ENCODE data around the gene MYCN.
"Not testable (repeated sequence)": the region's sequence is repeated elsewhere in the genome, so short reads cannot be mapped to it uniquely, and the experiment has no call there.

MYCN gene

GRCh38 chr2:15950088-15950952, 10.0 kb downstream of the MYCN start:
- H3K79me2 ChIP-seq (ENCODE audit: insufficient read depth, low read length), result no peaks in the 10 kb centered on the region
- no peak overlapping the region for H3K9ac ChIP-seq (ENCODE audit: low read length)
- H3K9me3 ChIP-seq (ENCODE audit: insufficient read depth, low read length), result no peaks in the 10 kb centered on the region
- no peak for TF ChIP-seq CTCF (IDR thresholded peaks at IDR 0.05; ENCODE audit: insufficient read depth, low read length, poor library complexity, severe bottlenecking)
- TF ChIP-seq EZH2phosphoT487 (conservative IDR thresholded peaks at IDR 0.05; ENCODE audit: low read length), result no peak
- no peak overlapping the region for H3K4me3 ChIP-seq (ENCODE audit: insufficient read depth, low read length, poor library complexity, severe bottlenecking)
- no peak overlapping the region for H3K27ac ChIP-seq (ENCODE audit: low read depth, low read length)
- H2AFZ ChIP-seq (ENCODE audit: low read depth, low read length, severe bottlenecking), result no peak overlapping the region
- H3K9me2 ChIP-seq (replicated peaks; ENCODE audit: insufficient read depth, low read length), result no peaks in the 10 kb centered on the region
- H3K36me3 ChIP-seq (ENCODE audit: low read length), result no peaks in the 10 kb centered on the region
- H4K20me1 ChIP-seq (ENCODE audit: low read depth, low read length), result no peaks in the 10 kb centered on the region
- H3F3A ChIP-seq (ENCODE audit: insufficient read depth), result no peaks in the 10 kb centered on the region
- H3K4me2 ChIP-seq (ENCODE audit: low read depth, low read length, poor library complexity, severe bottlenecking), result no peak overlapping the region
- H3K27me3 ChIP-seq (ENCODE audit: low read length), result no peaks in the 10 kb centered on the region

- not testable (repeated sequence) for H3K9me3 ChIP-seq (ENCODE audit: insufficient read depth, low read length); H4K20me1 ChIP-seq (ENCODE audit: low read depth, low read length); H3K27ac ChIP-seq (ENCODE audit: low read depth, low read length); H3F3A ChIP-seq (ENCODE audit: insufficient read depth); H3K36me3 ChIP-seq (ENCODE audit: low read length); H2AFZ ChIP-seq (ENCODE audit: low read depth, low read length, severe bottlenecking); H3K9ac ChIP-seq (ENCODE audit: low read length); H3K79me2 ChIP-seq (ENCODE audit: insufficient read depth, low read length); H3K4me2 ChIP-seq (ENCODE audit: low read depth, low read length, poor library complexity, severe bottlenecking); H3K4me3 ChIP-seq (ENCODE audit: insufficient read depth, low read length, poor library complexity, severe bottlenecking); H3K27me3 ChIP-seq (ENCODE audit: low read length); H3K9me2 ChIP-seq (replicated peaks; ENCODE audit: insufficient read depth, low read length)
Measured at GRCh38 chr2:15951936-15952335, 11.6 kb downstream of the MYCN start.

- H3K4me2 ChIP-seq (ENCODE audit: low read depth, low read length, poor library complexity, severe bottlenecking), result no peak overlapping the region
- H3K9me2 ChIP-seq (replicated peaks; ENCODE audit: insufficient read depth, low read length), result no peaks in the 10 kb centered on the region
- H3K27ac ChIP-seq (ENCODE audit: low read depth, low read length), result no peak overlapping the region
- no peaks in the 10 kb centered on the region for H3K9me3 ChIP-seq (ENCODE audit: insufficient read depth, low read length)
- no peak overlapping the region for H3K4me3 ChIP-seq (ENCODE audit: insufficient read depth, low read length, poor library complexity, severe bottlenecking)
- no peak overlapping the region for H2AFZ ChIP-seq (ENCODE audit: low read depth, low read length, severe bottlenecking)
- no peaks in the 10 kb centered on the region for H3F3A ChIP-seq (ENCODE audit: insufficient read depth)
- no peak overlapping the region for H3K9ac ChIP-seq (ENCODE audit: low read length)
- no peaks in the 10 kb centered on the region for H4K20me1 ChIP-seq (ENCODE audit: low read depth, low read length)
- H3K79me2 ChIP-seq (ENCODE audit: insufficient read depth, low read length), result no peaks in the 10 kb centered on the region
- H3K27me3 ChIP-seq (ENCODE audit: low read length), result no peaks in the 10 kb centered on the region
- H3K36me3 ChIP-seq (ENCODE audit: low read length), result no peaks in the 10 kb centered on the region
- TF ChIP-seq EZH2phosphoT487 (conservative IDR thresholded peaks at IDR 0.05; ENCODE audit: low read length), result no peak
- TF ChIP-seq CTCF (IDR thresholded peaks at IDR 0.05; ENCODE audit: insufficient read depth, low read length, poor library complexity, severe bottlenecking), result no peak
Measured at GRCh38 chr2:15952451-15953146, 12.2 kb downstream of the MYCN start.

- Histone ChIP-seq H3F3A (ENCODE audit: insufficient read depth) (no peaks in the 10 kb centered on the region), H3K9me3 (ENCODE audit: insufficient read depth, low read length) (no peaks in the 10 kb centered on the region), H2AFZ (ENCODE audit: low read depth, low read length, severe bottlenecking) (no peak overlapping the region), H3K4me2 (ENCODE audit: low read depth, low read length, poor library complexity, severe bottlenecking) (no peak overlapping the region), H3K36me3 (ENCODE audit: low read length) (no peaks in the 10 kb centered on the region), H3K27ac (ENCODE audit: low read depth, low read length) (no peak overlapping the region), H3K9me2 (replicated peaks; ENCODE audit: insufficient read depth, low read length) (no peaks in the 10 kb centered on the region), H4K20me1 (ENCODE audit: low read depth, low read length) (no peaks in the 10 kb centered on the region), H3K27me3 (ENCODE audit: low read length) (no peaks in the 10 kb centered on the region), H3K9ac (ENCODE audit: low read length) (no peak overlapping the region), H3K4me3 (ENCODE audit: insufficient read depth, low read length, poor library complexity, severe bottlenecking) (no peak overlapping the region), H3K79me2 (ENCODE audit: insufficient read depth, low read length) (no peaks in the 10 kb centered on the region)
- no peak for TF ChIP-seq CTCF (IDR thresholded peaks at IDR 0.05; ENCODE audit: insufficient read depth, low read length, poor library complexity, severe bottlenecking)
- no peak for TF ChIP-seq EZH2phosphoT487 (conservative IDR thresholded peaks at IDR 0.05; ENCODE audit: low read length)
Measured at GRCh38 chr2:15953147-15953630, 12.8 kb downstream of the MYCN start.
